Hepatic stellate cell (primary cell): ENCODE measurements around the gene RBM11.

Source experiments
- DNase-seq: peaks from one replicate; pipeline ENCODE4 v3.0.0; 2011; ENCODE audit warnings: low spot score

RBM11 gene

GRCh38 chr21:14271053-14271452, 55.1 kb downstream of the RBM11 start:
- no peak for DNase-seq

- no peak for DNase-seq
Observed at GRCh38 chr21:14271641-14272040, 55.7 kb downstream of the RBM11 start.

- DNase-seq: no peak
Observed at GRCh38 chr21:14273736-14274538, 58.0 kb downstream of the RBM11 start.

GRCh38 chr21:14275702-14276205, 59.8 kb downstream of the RBM11 start:
- no peak for DNase-seq
